IPS-11a (cell line): ENCODE data around the gene SLC16A3.
A peak's percentile ranks its signal among the peaks of the same experiment; 100 is the strongest.

Experiments
- H3K4me3 ChIP-seq: one replicate; pipeline ENCODE4 v1.5.1; 2013; ENCODE audit warnings: low read depth, low read length, control low read depth

The SLC16A3 gene

DNA sequence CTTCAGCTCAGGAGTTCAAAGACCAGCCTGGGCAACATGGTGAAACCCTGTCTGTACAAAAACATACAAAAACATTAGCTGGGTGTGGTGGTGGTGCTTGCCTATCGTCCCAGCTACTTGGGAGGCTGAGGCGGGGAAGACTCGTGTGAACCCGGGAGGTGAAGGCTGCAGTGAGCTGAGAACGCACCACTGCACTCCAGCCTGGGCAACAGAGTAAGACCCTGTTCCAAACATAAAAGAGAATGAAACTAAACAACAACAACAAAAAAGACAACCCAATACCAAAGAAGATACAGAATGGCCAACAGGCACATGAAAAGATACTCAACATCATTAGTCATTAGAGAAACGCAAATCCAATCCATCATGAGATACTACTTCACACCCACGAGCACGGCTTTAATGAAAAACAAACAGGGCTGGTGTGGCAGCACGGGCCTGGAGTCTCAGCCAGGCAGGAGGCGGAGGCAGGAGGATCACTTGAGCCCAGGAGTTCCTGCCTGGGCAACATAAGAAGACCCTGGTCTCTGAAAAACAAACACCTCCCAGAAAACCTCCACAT lies 7.4 kb upstream of the SLC16A3 start:
- no peak overlapping the region for H3K4me3 ChIP-seq

DNA sequence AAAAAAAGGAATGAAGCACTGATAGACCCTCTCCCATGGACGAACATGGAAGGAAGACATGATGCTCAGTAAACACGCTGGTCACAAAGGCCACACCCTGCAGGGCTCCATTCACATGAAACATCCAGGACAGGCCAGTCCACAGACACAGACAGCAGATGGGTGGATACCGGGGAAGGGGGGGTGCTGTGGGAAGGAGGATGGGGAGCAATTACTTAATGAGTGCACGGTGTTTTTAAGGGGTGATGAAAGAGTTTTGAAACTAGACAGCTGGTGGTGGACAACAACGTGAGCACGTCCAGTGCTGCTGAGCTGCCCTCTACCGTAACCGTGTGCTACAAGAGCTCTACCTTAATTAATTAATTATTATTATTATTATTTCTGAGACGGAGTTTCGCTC lies 6.0 kb upstream of the SLC16A3 start:
- no peak overlapping the region for H3K4me3 ChIP-seq

DNA sequence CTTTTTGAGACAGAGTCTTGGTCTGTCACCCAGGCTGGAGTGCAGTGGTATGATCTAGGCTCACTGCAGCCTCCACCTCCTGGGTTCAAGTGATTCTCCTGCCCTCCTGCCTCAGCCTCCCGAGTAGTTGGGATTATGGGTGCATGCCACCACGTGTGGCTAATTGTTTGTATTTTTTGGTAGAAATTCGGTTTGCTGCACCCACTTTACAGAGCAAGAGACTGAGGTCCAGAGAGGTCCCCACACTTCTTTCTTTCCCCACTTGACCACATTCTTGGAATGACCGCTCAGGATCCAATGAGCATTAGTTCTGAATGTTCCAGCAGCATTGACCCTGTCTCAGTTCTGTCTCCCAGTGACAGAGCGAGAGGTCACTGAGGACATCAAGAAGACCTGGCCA lies 5.3 kb upstream of the SLC16A3 start:
- no peak overlapping the region for H3K4me3 ChIP-seq

DNA sequence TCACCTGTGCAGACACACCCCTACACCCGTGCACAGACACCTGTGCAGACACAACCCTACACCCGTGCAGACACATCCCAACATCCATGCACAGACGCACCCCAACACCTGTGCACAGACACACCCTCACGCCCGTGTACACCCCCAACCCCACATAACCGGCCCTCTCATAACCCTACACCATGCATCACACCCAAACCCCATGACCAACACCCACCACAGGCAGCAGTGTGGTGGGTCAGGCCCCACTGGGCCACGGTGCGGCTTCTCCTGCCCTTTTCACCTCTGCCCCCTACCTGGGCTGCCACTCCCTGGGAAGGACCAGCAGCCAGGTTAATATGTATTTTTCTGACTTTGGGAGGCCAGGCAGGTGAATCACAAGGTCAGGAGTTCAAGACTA lies 4.2 kb upstream of the SLC16A3 start:
- no peak overlapping the region for H3K4me3 ChIP-seq

DNA sequence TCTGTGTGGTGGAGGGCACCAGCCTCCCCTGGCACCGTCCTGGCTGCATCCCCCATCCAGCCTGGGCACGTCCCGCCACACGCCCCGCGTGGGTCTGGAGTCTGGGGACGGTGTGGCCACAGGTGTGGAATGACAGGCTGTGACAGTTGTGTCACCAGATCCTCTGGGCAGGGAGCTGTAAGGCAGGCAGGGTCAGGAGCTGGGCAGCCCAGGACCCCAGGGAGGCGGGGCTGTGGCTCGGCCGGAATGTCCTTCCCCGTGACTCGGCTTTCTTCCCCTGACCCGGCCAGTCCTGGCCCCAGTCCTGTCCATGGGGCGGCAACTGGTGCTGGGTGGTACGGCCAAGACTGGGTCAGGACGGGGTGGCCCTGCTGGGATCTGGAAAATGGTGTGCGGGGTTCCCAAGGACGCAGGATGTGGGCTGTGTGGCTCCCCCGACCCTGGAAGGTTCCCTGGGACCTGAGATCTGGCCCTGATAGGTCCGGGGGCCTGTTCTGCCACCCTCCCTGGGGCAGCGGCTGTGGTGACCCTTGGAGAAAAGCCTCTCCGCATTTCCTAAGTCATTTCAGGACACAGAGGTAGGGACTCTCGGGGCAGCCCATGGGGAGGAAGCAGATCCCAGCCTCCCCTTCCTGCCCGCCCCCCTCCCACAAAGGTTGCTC lies 3.3 kb upstream of the SLC16A3 start:
- H3K4me3 ChIP-seq, result no peak overlapping the region

DNA sequence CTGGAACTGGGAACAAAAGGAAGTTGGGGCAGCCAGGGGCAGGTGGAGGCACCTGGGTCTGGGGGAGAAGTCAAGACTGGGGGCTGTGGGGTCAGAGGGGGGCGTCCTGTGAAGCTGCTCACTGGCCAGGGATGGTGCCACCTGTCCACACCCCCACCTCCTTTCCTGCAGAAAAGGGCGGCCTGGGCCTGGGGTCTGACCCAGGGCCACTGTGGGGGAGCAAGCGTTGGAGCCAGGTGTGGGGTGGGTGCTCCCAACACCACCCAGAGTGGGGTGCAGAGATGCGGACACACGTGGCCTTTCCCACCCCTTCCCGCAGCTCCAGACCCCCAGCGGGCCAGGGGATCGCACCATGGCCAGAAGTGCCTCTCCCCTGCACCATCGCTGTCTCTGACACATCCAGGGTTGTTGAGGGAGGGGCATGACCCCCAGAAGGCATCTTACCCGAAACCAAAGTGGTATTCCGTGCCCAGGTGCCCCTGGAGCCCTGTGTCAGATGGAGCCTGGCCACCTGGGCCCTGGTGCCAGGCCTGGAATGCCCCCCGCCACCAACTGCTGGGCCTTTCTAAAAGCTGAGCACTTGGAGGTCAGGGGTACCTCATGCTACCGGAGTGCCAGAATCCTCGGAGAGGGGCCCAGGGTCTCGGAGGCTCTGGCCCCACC lies 2.6 kb upstream of the SLC16A3 start:
- H3K4me3 ChIP-seq, result no peak overlapping the region

DNA sequence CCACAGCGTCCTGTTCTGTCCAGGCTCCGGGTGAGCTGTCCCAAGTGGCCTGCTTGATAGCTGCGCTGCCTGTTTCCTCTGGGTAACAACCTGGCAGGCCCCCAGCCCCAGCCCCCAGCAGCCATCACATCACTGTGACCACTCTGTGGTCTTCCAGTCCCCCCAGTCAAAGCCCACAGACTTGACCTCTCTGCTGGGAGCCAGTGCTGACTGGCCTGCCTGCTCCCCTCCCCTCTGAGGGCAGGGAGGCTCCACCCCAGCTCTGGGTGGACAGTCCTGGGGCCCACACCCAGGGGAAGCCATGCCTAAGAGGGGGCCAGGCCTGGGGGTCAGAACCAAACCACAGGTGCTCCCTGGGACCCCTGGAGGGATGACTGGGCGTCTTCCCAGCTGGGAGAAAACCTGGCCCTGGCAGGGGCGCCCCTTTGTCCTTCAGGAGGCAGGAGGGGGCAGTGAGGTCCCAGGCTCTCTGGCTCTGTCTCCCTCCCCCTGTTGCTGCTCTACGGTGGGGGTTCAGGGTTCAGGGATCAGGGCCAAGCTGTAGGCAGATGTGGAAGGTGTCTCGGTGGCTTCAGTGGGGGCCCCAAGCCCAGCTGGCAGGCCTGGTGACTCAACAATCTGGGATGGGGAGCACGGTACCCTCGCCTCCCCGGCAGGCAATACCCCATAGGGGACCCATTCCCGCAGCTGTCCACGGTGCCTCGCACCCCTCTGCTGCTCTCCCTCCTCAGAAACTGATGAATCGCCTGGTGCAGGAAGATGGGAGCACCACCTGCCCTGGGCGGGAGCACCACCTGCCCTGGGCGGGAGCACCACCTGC lies 1.8 kb upstream of the SLC16A3 start:
- H3K4me3 ChIP-seq, result no peak overlapping the region

DNA sequence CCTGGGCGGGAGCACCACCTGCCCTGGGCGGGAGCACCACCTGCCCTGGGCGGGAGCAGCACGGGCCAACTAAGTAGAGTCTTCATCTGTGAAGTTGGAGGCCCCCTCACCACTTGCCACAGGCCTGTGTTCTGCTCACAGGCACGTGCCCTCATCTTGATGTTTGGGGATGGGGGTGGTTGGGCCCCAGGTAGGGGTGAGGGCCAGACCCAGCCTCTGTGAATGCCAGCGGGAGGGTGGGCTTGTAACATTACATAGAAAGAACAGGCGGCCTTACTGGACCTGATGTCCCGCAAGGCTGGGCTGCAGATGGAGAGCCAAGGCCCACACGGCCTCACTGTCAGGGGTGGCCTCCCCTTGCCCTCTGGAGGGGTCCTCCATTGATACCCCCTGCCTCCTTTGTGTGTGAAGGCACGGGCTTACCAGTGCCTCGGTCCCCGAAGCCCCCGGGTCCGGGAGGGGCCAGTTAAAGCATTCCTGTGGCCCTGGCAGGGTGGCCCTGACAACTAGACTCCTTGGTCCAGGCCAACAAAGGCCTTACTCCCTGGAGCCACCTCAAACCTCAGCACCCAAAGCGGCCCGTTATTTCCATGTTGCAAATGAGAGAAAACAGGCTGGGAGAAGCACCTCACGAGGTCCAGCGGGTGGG lies 1.1 kb upstream of the SLC16A3 start:
- H3K4me3 ChIP-seq, result no peak overlapping the region

DNA sequence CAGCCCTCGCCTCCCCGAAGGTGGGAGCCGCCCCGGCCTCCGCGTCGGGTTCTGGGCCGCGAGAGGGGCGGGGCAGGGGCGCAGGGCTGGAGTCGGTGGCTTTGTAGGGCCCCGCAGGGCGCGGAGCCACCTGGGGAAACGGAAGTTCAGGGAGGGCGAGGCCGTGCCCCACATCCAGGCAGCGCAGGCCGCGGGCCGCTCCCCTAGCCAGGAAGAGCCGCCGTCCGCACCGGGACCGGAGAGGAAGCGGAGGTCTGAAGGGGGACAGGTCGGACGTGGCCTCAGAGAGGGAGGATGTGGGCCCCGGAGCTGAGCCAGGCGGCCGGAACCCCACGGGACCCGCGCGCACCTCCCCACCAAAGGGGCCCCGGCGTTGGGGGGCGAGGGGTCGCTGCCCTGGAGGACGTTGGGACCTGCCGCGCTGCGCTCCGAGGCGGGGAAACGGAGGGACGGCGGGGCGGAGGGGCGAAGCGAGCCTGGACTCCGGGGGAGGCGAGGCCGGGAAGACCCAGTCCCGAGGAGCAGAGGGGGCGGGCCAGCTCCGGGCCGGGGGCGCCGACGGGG lies 482 bp upstream of the SLC16A3 start:
- peak overlapping the region; percentile 4 for H3K4me3 ChIP-seq

DNA sequence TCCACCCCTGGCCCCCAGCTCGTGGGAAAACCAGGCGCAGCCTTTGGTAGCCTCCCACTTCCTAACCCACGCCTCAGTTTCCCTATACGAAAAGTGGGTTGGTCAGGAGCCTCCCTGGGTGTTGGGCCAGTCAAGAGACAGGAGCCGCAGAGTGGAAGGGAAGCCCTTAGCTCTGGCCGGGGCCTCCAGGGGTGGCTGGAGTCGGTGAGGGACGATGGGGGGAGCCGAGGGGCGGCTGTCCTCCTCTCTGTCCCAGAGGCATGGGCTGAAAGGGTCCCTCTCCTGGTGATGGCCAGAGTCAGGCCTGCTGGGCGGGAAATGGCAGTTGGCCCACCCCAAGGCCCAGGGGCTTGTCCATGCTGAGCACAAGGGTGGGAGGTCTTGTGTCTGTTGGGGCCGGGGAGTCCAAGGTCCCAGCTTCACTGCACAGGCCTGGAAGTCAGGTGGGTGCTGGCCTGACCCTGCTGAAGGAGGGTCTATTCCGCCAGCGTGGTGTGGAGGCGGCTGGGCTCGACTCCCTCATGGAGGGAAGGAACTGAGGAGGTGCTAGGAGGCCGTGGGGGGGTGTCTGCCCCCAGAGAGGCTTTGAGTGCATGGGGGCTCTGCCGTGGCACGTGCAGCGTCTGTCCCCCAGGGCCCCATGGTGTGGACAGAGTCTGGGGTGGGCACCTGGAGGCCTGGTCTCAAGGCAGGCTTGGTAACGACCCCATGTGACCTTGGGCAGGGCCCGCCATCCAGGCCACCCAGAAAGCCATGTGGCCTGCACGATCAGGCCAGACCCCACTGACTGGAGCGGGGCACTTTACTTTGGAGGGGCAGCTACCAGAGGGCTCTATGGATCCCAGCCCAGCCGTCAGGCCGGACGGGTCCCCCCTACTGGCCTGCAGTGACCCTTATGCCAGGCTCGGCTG lies 1.1 kb downstream of the SLC16A3 start:
- no peak overlapping the region for H3K4me3 ChIP-seq

DNA sequence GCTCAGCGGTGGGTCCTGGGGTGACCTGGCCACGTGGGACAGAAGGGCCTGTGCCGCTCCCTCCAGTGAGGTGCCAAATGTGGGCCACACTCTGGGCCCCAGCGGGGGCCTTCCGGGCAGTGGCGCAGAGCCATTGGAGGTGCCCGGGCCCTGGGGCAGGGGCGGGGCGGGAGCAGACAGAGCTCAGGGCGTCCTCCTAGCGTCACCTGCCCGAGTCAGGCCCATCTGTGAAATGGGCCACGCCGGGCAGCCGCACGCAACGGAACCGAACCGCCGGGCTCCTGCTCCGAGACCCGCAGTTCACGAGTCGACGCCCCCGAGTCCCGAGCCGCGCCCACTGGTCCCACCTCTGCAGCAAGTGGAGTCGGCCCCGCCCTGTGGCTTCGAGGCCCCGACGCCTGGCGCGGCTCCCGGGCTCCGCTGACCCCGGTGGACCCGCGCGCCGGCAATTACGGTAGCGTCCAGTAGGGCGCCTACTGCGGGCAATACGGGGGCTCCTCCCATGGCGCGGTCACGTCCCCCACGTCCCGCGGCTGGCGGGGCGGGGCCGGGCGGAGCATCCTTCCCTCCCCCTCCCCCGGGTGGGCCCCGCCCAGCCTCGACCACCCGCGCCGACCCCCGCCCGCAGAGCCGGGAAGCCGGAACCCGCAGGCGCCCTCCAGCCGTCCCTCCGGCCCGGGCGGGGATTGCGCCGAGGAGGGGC lies 1.9 kb downstream of the SLC16A3 start:
- peak overlapping the region; percentile 24 for H3K4me3 ChIP-seq

DNA sequence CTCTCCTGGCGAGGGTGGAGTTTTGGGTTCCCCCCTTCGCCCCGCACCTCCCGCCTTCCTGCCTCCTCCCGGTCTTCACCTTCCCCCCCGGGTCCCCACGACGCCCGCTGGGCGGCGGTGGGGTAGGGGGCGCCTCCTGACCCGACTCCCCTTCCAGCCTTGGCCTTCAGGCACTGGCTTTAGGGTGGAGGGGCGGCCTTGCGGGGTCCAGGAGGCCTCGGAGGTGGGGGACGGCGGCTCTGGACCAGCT lies 2.4 kb downstream of the SLC16A3 start:
- H3K4me3 ChIP-seq, result peak overlapping the region; percentile 24

DNA sequence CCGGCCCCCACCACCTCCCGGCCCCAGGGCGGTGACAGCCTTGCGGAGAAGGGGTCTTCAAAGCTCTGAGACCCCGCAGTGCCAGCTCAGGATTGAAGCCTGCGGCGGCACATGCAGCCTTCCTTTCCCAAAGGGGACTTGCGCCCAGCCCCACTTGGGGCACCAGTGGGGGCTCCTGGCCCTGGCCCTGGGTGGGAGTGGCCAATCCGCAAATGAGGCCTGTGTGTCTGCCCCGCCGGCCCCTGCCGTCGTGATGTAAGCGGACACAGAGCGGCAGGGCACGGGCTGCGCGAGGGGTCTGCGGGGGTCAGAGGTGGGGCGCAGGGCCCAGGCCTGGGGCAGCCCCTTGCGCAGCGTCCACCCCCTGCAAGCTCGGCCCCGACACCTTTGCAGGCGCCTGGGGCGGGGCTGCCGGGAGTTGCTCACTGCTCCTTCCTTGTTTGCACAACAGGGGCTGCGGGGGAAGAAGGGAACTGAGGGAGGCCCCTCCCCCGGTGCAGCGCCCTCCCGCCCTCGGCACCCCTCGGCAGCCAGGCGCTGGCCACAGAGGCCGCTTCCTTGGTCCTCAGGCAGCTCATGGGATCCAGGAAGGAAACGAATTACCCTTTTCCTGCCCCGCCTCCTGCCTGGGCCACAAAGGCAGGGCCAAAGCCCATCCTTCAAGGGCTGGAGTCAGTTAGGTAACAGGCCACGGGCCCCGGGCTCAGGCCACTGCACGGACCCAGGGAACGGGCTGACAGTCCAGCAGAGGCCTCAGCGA lies 2.9 kb downstream of the SLC16A3 start:
- peak overlapping the region; percentile 24 for H3K4me3 ChIP-seq

DNA sequence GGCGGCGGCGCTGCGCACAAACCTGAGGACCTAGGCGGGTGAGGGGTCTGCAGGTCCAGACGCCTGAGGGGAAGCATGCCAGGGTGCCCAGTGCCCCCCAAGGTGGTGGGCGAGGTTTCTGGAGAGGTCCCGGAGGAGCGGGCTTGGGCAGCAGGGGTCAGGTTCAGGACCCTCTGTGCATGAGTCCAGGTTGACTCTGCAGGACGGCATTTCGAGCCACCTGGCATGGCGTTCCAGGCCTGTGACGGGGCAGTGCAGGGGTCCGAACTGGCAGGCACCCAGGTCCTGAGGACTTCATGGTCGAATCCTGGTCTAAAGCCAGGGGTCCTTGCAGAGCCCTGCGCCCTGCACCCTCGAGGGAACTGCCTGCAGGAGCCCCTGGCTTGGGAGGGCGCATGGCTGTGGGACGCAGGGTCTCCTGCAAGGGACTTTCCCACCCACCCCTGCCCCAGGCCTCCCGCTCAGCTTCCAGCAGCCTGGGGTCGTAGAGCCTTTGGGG lies 3.5 kb downstream of the SLC16A3 start:
- H3K4me3 ChIP-seq, result peak overlapping the region; percentile 8

DNA sequence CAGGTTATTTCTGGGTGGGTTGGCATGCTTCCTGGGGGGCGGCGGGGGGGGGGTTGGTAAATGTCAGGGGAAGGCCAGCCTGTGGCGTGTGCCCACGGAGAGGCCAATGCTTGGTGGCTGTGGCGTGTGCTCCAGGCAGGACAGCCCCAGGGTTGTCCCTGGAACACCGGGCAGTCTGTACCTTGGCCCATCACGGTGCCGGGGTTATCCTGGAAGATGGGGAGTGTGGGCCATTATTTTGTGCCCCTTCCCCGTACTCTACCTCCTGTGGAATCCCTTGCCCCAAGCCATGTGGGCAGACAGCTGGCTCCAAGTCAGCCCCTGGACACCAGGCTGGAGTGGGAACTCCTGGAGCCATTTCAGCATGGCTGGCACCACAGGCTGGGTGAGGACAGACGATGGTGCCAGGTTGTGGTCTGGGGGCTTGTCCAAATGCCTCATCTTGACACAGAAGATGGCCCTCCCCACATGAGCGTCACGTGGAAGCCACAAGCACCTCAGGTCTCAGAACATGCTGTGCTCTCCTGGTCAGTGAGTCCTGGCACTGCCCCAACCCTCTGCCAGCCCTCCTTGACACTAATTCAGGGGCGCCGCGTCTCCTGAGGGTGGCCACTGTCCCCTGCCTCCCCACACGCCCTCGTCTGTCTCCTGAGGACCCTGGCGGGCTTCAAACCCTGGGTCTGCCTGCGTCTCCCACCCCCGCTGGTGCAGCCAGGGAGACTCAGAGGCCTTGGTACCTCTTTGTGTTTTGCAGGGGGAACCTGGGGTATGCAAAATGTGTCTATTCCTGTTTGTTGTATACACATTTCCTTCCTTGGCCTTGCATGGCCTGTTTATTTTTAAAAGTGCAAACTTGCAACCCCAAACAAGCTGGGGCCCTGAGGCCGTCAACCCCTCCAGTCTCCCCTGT lies 4.3 kb downstream of the SLC16A3 start:
- no peak overlapping the region for H3K4me3 ChIP-seq

DNA sequence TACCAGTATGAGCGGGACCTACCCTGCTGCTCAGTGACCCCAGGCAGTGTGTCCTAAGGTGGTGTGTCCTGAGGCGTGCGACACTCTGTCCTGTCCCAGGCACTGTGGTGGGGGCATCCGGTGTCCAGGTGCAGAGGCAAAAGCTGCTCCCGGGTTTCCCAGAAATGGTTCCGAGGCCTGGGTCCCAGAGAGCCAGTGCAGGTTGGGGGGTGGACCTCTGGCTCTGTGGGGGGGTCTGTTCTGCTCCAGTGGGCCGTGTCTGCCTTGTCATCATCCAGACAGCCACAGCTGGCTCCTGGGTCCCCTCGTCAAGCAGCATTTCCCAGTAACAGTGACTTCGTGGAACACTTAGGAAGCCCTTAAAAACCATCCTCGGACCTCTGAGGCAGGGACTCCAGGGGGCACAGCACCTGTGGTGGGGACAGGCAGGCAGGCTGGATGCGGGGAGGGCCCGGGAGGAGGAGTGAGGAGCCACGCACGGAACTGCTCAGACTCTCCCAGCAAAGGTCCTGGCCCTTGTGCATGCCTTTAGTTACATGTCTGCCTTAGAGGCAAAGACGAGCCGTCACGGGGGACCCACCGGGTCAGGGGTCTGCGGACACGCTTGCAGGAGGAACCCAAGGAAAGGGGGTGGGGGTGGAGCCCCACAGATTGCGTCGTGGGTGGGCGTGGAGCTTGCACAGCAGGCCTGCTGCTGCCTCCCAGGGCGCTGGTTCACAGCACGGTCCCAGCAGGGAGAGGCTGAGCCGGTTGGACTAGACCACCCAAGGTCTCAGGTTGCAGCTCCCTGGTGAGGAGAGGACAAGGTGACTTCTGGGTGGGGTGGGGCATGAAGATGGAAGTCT lies 5.6 kb downstream of the SLC16A3 start:
- H3K4me3 ChIP-seq, result no peak overlapping the region
